H9 (cell line): ENCODE results near the gene SLC1A5. TPM values are rescaled to one million over a fixed set of nuclear protein-coding genes. Genes with fewer than 3 reads are reported as not detected.

Experiments used
- DNase-seq: peaks from one replicate; pipeline ENCODE4 v3.0.0-alpha.2; 2017
- H2AFZ ChIP-seq: one replicate; pipeline ENCODE4 v1.6.1; 2013; ENCODE audit warnings: mild to moderate bottlenecking, low read length, control low read depth, moderate library complexity
- H2AK5ac ChIP-seq: 2 replicates; pipeline ENCODE4 v1.6.1; 2013; ENCODE audit warnings: low read length, control low read depth, mixed read lengths; ENCODE audit not compliant: insufficient read length
- H2BK120ac ChIP-seq: one replicate; pipeline ENCODE4 v1.6.1; 2013; ENCODE audit warnings: low read depth, mild to moderate bottlenecking, low read length, control low read depth, inconsistent platforms; ENCODE audit not compliant: poor library complexity, severe bottlenecking
- H2BK12ac ChIP-seq: 2 replicates; pipeline ENCODE4 v1.6.1; 2013; ENCODE audit warnings: low read length, control low read depth, mixed read lengths, low read depth; ENCODE audit not compliant: insufficient read length
- H2BK15ac ChIP-seq: 2 replicates; pipeline ENCODE4 v1.6.1; 2013; ENCODE audit warnings: low read depth, low read length, control low read depth
- H2BK20ac ChIP-seq: one replicate; pipeline ENCODE4 v1.6.1; 2013; ENCODE audit warnings: low read depth, mild to moderate bottlenecking, low read length, control low read depth, inconsistent platforms; ENCODE audit not compliant: poor library complexity, severe bottlenecking
- H2BK5ac ChIP-seq: 2 replicates; pipeline ENCODE4 v1.6.1; 2013; ENCODE audit warnings: low read length, control low read depth, mixed read lengths; ENCODE audit not compliant: insufficient read length
- H3K14ac ChIP-seq: 2 replicates; pipeline ENCODE4 v1.6.1; 2013; ENCODE audit warnings: low read length, control low read depth; ENCODE audit not compliant: insufficient read depth
- H3K18ac ChIP-seq: 2 replicates; pipeline ENCODE4 v1.6.1; 2013; ENCODE audit warnings: low read depth, mild to moderate bottlenecking, mixed read lengths, low read length, control low read depth; ENCODE audit not compliant: insufficient read length
- H3K23ac ChIP-seq: 2 replicates; pipeline ENCODE4 v1.6.1; 2013; ENCODE audit warnings: low read length, control low read depth, mixed read lengths, low read depth; ENCODE audit not compliant: insufficient read length
- H3K23me2 ChIP-seq: 2 replicates; pipeline ENCODE4 v1.6.1; 2013; ENCODE audit warnings: low read depth, mild to moderate bottlenecking, mixed read lengths, low read length, control low read depth; ENCODE audit not compliant: insufficient read length, poor library complexity, severe bottlenecking
- H3K27ac ChIP-seq: 2 replicates; pipeline ENCODE4 v1.5.1; 2013; ENCODE audit warnings: low read length, control low read depth, mixed read lengths, low read depth; ENCODE audit not compliant: insufficient read length
- H3K27me3 ChIP-seq: 2 replicates; pipeline ENCODE4 v1.6.1; 2013; ENCODE audit warnings: low read length, control low read depth, inconsistent platforms; ENCODE audit not compliant: insufficient read depth
- H3K4ac ChIP-seq: 2 replicates; pipeline ENCODE4 v1.6.1; 2013; ENCODE audit warnings: low read depth, mild to moderate bottlenecking, control low read depth, inconsistent platforms, low read length, moderate library complexity
- H3K4me1 ChIP-seq: 2 replicates; pipeline ENCODE4 v1.6.1; 2013; ENCODE audit warnings: low read length, control low read depth, inconsistent platforms; ENCODE audit not compliant: insufficient read depth
- H3K4me2 ChIP-seq: 2 replicates; pipeline ENCODE4 v1.6.1; 2013; ENCODE audit warnings: low read length, control low read depth, mixed read lengths; ENCODE audit not compliant: insufficient read length, insufficient read depth
- H3K56ac ChIP-seq: 2 replicates; pipeline ENCODE4 v1.6.1; 2013; ENCODE audit warnings: low read depth, mild to moderate bottlenecking, mixed read lengths, low read length, control low read depth; ENCODE audit not compliant: insufficient read length
- H3K79me1 ChIP-seq: 2 replicates; pipeline ENCODE4 v1.6.1; 2013; ENCODE audit warnings: low read depth, mild to moderate bottlenecking, moderate library complexity, low read length, control low read depth, inconsistent platforms; ENCODE audit not compliant: insufficient read depth, poor library complexity, severe bottlenecking
- H3K79me2 ChIP-seq: 2 replicates; pipeline ENCODE4 v1.6.1; 2013; ENCODE audit warnings: low read length, control low read depth, inconsistent platforms; ENCODE audit not compliant: insufficient read depth
- H3K9ac ChIP-seq: 2 replicates; pipeline ENCODE4 v1.6.1; 2013; ENCODE audit warnings: low read length, control low read depth, mixed read lengths; ENCODE audit not compliant: insufficient read length; ENCODE audit errors: extremely low read depth
- H3K9me3 ChIP-seq: one replicate; pipeline ENCODE4 v1.6.1; 2013; ENCODE audit warnings: low read depth, low read length, inconsistent platforms; ENCODE audit not compliant: control insufficient read depth
- H3T11ph ChIP-seq: one replicate; pipeline ENCODE4 v1.6.1; 2013; ENCODE audit warnings: mild to moderate bottlenecking, low read length, control low read depth, inconsistent platforms
- H4K20me1 ChIP-seq: one replicate; pipeline ENCODE4 v1.6.1; 2013; ENCODE audit not compliant: control insufficient read depth, insufficient read length, insufficient read depth
- H4K5ac ChIP-seq: 2 replicates; pipeline ENCODE4 v1.6.1; 2013; ENCODE audit warnings: low read depth, mild to moderate bottlenecking, mixed read lengths, low read length, control low read depth; ENCODE audit not compliant: insufficient read length
- H4K8ac ChIP-seq: replicated peaks from 2 replicates; pipeline ENCODE4 v1.6.1; 2013; ENCODE audit warnings: low read length, control low read depth, mixed read lengths, low read depth; ENCODE audit not compliant: insufficient read length
- H4K91ac ChIP-seq: 2 replicates; pipeline ENCODE4 v1.6.1; 2013; ENCODE audit warnings: low read depth, mild to moderate bottlenecking, moderate library complexity, mixed read lengths, low read length, control low read depth; ENCODE audit not compliant: insufficient read length
- H3K27ac Mint-ChIP-seq, 3 experiments: 2 replicates in 2 of 3; 3 replicates in 1 of 3; pipeline ENCODE4 v1.8.0; 2020 to 2021; ENCODE audit warnings: mixed read lengths in 3 of 3, mild to moderate bottlenecking in 1 of 3, moderate library complexity in 1 of 3
- H3K27me3 Mint-ChIP-seq: 2 replicates; pipeline ENCODE4 v1.8.0; 2021; ENCODE audit warnings: low read depth, mild to moderate bottlenecking, moderate library complexity, mixed read lengths
- H3K36me3 Mint-ChIP-seq, 3 experiments: 2 replicates in 2 of 3; 3 replicates in 1 of 3; pipeline ENCODE4 v1.8.0; 2020 to 2021; ENCODE audit warnings: low read depth in 3 of 3, mixed read lengths in 3 of 3; ENCODE audit not compliant: insufficient read depth in 1 of 3
- H3K4me1 Mint-ChIP-seq, 2 experiments: 2 replicates each; pipeline ENCODE4 v1.8.0; 2020; ENCODE audit warnings: mixed read lengths in 2 of 2
- H3K4me3 Mint-ChIP-seq, 2 experiments: 2 replicates in 1 of 2; 3 replicates in 1 of 2; pipeline ENCODE4 v1.8.0; 2020 to 2021; ENCODE audit warnings: mild to moderate bottlenecking in 2 of 2, mixed read lengths in 2 of 2, moderate library complexity in 1 of 2
- H3K9me3 Mint-ChIP-seq, 2 experiments: 2 replicates in 1 of 2; 3 replicates in 1 of 2; pipeline ENCODE4 v1.8.0; 2020; ENCODE audit warnings: mild to moderate bottlenecking in 2 of 2, mixed read lengths in 2 of 2, moderate library complexity in 1 of 2
- CTCF ChIP-seq: fragments of 200-600 bp; sonication (generic); conservative IDR thresholded peaks from 3 replicates; pipeline ENCODE4 v1.8.0; 2021; ENCODE audit warnings: antibody characterized with exemption, mild to moderate bottlenecking
- WGBS: extraction: QIAGEN DNeasy Blood & Tissue Kit; methylation state at CpG from one replicate; pipeline ENCODE4 v1.1.7; 2013; ENCODE audit warnings: missing lambda C conversion rate, low lambda C conversion rate, mixed read lengths; ENCODE audit not compliant: insufficient read length; ENCODE audit errors: extremely low coverage; 5-methylcytosine and 5-hydroxymethylcytosine counted together
- total RNA-seq: library from RNA; stranded (reverse); gene quantifications from 2 replicates; pipeline ENCODE4 v1.2.1, GENCODE V29; 2021

The SLC1A5 gene
- total RNA-seq, 1 experiment from 2014 or later = 258 TPM

DNA sequence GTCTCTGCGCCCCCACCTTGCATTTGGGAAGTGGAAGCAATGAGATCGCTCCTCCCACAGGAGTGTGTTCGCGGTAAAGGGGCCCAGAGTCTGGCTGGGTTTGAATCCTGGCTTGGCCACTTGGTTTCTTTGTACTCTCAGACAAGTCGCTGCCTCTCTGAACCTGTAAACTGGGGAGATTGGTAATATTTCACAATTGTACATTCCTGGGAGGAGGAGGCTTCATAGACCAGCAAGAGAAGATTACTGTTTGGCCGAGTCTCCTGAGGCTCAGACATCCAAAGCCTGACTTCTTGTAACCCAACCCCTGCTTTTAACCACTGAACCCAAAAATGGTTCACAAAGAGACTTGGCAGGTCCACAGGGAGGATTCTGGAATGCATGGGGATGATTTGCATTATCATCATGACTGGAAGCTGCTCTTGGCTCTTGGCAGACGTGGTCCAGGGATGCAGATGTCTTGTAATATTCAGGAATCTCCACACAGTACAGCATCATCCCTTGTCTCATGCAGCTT lies 28.5 kb downstream of the SLC1A5 start:
- no peaks in the 10 kb centered on the region for H3K27me3 Mint-ChIP-seq

More for the DNA sequence above, 28.5 kb downstream of the SLC1A5 start:
- Histone ChIP-seq H3K18ac (no peak overlapping the region), H4K20me1 (no peaks in the 10 kb centered on the region), H2BK20ac (no peak overlapping the region), H4K5ac (no peak overlapping the region), H3K23ac (no peak overlapping the region), H3K9ac (no peak overlapping the region), H3K4me1 (no peaks in the 10 kb centered on the region), H2BK120ac (no peak overlapping the region), H2BK15ac (no peak overlapping the region), H3K23me2 (no peaks in the 10 kb centered on the region), H3K14ac (no peak overlapping the region), H3K4me2 (no peak overlapping the region), H2BK5ac (no peak overlapping the region), H4K8ac (no peak overlapping the region), H3K56ac (no peak overlapping the region), H2AK5ac (no peak overlapping the region), H3K27me3 (no peaks in the 10 kb centered on the region), H2BK12ac (no peak overlapping the region), H3K79me2 (no peaks in the 10 kb centered on the region), H3K9me3 (no peaks in the 10 kb centered on the region), H3K79me1 (no peaks in the 10 kb centered on the region), H3T11ph (no peak overlapping the region), H4K91ac (no peak overlapping the region), H3K4ac (no peak overlapping the region), H2AFZ (no peak overlapping the region), H3K27ac (no peak overlapping the region)
- peaks cover 4 to 11% of the 10 kb centered on the region in 2 experiments; a peak in 3 of 4 replicates for H3K4me1 Mint-ChIP-seq
- no peak overlapping the region; a peak in 1 of 5 replicates for H3K4me3 Mint-ChIP-seq
- H3K36me3 Mint-ChIP-seq = peaks cover 0 to 22% (median 12%) of the 10 kb centered on the region in 3 experiments; a peak in 6 of 7 replicates
- DNase-seq = no peak
- WGBS = no CpG with 5 or more reads among the region's 7 CpGs
- TF ChIP-seq CTCF = no peak
- no peaks in the 10 kb centered on the region for H3K9me3 Mint-ChIP-seq
- peak overlapping the region in 2 of 3 experiments; percentile 33 to 71; a peak in 3 of 7 replicates for H3K27ac Mint-ChIP-seq
